ENCODE results near the gene TAF8. TPM values are rescaled to one million over a fixed set of nuclear protein-coding genes. Genes with fewer than 3 reads are reported as not detected.
A peak's percentile ranks its signal among the peaks of the same experiment; 100 is the strongest.

TAF8 gene
- total RNA-seq, 1 experiment from 2014 or later = 25.9 TPM

GRCh38 chr6:42103753-42104094 is 53.4 kb downstream of the TAF8 start:
- peak overlapping the region; percentile 97 for H2AFZ ChIP-seq (ENCODE audit: low read length)
- peak overlapping the region; percentile 71 for H3K4me3 ChIP-seq (ENCODE audit: low read length)
- H3K4me1 ChIP-seq (ENCODE audit: low read length) = peaks cover 17% of the 10 kb centered on the region
- no peak for DNase-seq
- no peaks in the 10 kb centered on the region for H3K79me2 ChIP-seq (ENCODE audit: low read length)
- H3K9me2 ChIP-seq (replicated peaks; ENCODE audit: insufficient read depth, low read length) = no peaks in the 10 kb centered on the region
- H4K20me1 ChIP-seq (ENCODE audit: insufficient read depth, low read depth, low read length) = no peaks in the 10 kb centered on the region
- H3K27ac ChIP-seq (ENCODE audit: low read length) = no peak overlapping the region
- no peaks in the 10 kb centered on the region for H3K27me3 ChIP-seq (ENCODE audit: low read length)
- H3K36me3 ChIP-seq (ENCODE audit: insufficient read depth, low read length) = no peaks in the 10 kb centered on the region
- H3K4me2 ChIP-seq (ENCODE audit: low read depth, low read length, poor library complexity, severe bottlenecking) = peak overlapping the region; percentile 80
- peak overlapping the region; percentile 79 for H3K9ac ChIP-seq (ENCODE audit: low read length)
- H3K9me3 ChIP-seq (ENCODE audit: low read length) = no peaks in the 10 kb centered on the region

DNA sequence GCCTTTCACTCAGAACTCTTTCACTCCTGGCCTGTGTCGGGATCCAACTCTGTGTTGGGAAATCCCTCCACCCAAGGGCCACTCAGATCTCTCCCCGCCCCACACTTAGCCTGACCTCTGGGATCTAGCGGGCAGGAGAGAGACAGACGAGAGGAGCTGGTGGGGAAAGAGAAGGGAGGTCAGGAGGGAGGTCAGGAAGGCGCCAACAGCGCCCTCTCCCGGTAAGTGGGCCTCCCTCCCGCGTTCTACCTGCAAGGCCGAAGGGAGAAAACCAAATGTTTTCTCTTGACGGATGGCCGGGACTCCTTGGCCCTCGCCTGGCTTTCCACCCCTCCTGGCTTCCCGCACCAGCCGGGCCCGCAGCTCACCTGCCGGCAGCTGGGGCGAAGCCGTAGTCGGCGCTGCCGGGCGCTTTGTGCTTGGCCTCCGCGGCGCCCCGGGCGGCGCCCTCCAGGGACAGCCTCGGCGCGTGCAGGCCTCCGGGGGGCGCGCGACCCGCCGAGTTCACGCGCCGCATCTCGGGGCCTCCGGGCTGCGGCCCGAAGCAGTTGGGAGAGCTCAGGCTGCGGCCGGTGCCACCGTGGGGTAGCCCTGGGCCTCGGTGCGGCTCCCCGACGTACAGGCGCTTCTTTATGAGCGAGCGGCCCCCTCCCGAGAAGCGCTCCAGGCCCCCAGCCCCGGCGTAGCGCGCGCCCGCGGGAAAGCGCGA is 53.9 kb downstream of the TAF8 start:
- Histone ChIP-seq H3K4me1 (ENCODE audit: low read length) (peaks cover 17% of the 10 kb centered on the region), H3K9me2 (replicated peaks; ENCODE audit: insufficient read depth, low read length) (no peaks in the 10 kb centered on the region), H3K9me3 (ENCODE audit: low read length) (no peaks in the 10 kb centered on the region), H3K27me3 (ENCODE audit: low read length) (no peaks in the 10 kb centered on the region), H3K27ac (ENCODE audit: low read length) (no peak overlapping the region), H3K4me2 (ENCODE audit: low read depth, low read length, poor library complexity, severe bottlenecking) (peak overlapping the region; percentile 80), H4K20me1 (ENCODE audit: insufficient read depth, low read depth, low read length) (no peaks in the 10 kb centered on the region), H3K36me3 (ENCODE audit: insufficient read depth, low read length) (no peaks in the 10 kb centered on the region), H3K4me3 (ENCODE audit: low read length) (peak overlapping the region; percentile 71), H3K79me2 (ENCODE audit: low read length) (no peaks in the 10 kb centered on the region), H3K9ac (ENCODE audit: low read length) (peak overlapping the region; percentile 79), H2AFZ (ENCODE audit: low read length) (peak overlapping the region; percentile 97)
- DNase-seq = peak; percentile 93

DNA sequence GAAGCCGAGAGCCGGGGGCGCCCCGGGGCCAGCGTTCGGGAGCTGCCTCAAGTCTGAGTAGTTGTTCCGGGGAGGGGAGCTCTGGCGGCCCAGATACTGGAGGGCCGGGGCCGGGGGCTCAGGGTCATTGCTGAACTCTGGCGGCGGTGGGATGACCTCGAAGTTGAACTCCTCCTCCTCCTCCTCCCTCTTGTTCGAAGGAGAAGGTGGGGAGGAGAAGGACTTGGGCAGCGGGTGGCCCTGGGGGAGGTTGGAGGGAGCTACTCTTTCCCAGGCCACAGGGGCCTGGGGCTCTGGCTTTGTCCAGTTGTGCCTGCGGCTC is 54.4 kb downstream of the TAF8 start:
- Histone ChIP-seq H3K9me2 (replicated peaks; ENCODE audit: insufficient read depth, low read length) (no peaks in the 10 kb centered on the region), H2AFZ (ENCODE audit: low read length) (peak overlapping the region; percentile 97), H3K9me3 (ENCODE audit: low read length) (no peaks in the 10 kb centered on the region), H3K36me3 (ENCODE audit: insufficient read depth, low read length) (no peaks in the 10 kb centered on the region), H3K4me2 (ENCODE audit: low read depth, low read length, poor library complexity, severe bottlenecking) (peak overlapping the region; percentile 80), H4K20me1 (ENCODE audit: insufficient read depth, low read depth, low read length) (no peaks in the 10 kb centered on the region), H3K9ac (ENCODE audit: low read length) (peak overlapping the region; percentile 79), H3K27me3 (ENCODE audit: low read length) (no peaks in the 10 kb centered on the region), H3K79me2 (ENCODE audit: low read length) (no peaks in the 10 kb centered on the region), H3K4me3 (ENCODE audit: low read length) (peak overlapping the region; percentile 71), H3K4me1 (ENCODE audit: low read length) (peaks cover 17% of the 10 kb centered on the region), H3K27ac (ENCODE audit: low read length) (no peak overlapping the region)
- no peak for DNase-seq

DNA sequence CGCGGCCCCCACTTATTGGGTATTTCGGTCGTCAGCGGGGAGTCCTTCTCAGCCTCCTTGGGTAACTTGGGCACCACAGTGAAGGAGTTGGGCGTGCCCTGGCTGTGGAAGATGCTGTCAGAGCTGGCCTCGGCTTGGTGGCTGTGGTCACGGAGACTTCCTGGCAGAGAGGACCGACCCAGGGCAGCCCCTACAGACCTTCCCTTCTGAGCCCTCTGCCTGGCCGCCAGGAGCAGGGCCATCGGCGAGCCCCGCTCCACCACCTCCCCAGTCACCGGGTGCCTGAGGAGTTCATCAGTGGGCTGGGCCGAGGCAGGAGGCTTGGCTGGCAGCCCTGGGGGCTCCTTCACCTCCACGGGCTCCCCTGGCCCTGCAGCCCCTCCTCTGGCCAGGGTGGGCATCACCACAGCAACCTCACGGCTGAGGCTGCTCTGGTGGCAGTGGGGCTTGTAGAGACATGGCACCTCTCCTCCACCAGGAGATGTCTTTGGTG is 54.9 kb downstream of the TAF8 start:
- Histone ChIP-seq H3K4me2 (ENCODE audit: low read depth, low read length, poor library complexity, severe bottlenecking) (peak overlapping the region; percentile 80), H4K20me1 (ENCODE audit: insufficient read depth, low read depth, low read length) (no peaks in the 10 kb centered on the region), H3K36me3 (ENCODE audit: insufficient read depth, low read length) (no peaks in the 10 kb centered on the region), H3K9me3 (ENCODE audit: low read length) (no peaks in the 10 kb centered on the region), H3K27me3 (ENCODE audit: low read length) (no peaks in the 10 kb centered on the region), H3K9ac (ENCODE audit: low read length) (no peak overlapping the region), H3K79me2 (ENCODE audit: low read length) (no peaks in the 10 kb centered on the region), H3K27ac (ENCODE audit: low read length) (no peak overlapping the region), H3K9me2 (replicated peaks; ENCODE audit: insufficient read depth, low read length) (no peaks in the 10 kb centered on the region), H3K4me3 (ENCODE audit: low read length) (peak overlapping the region; percentile 71; the same call in 1 of the 2 replicates), H2AFZ (ENCODE audit: low read length) (no peak overlapping the region), H3K4me1 (ENCODE audit: low read length) (peaks cover 17% of the 10 kb centered on the region)
- DNase-seq = no peak

GRCh38 chr6:42105709-42106108 is 55.4 kb downstream of the TAF8 start:
- H3K9ac ChIP-seq (ENCODE audit: low read length) = no peak overlapping the region
- H3K27me3 ChIP-seq (ENCODE audit: low read length) = no peaks in the 10 kb centered on the region
- no peak overlapping the region for H3K27ac ChIP-seq (ENCODE audit: low read length)
- no peaks in the 10 kb centered on the region for H3K9me3 ChIP-seq (ENCODE audit: low read length)
- no peaks in the 10 kb centered on the region for H3K9me2 ChIP-seq (replicated peaks; ENCODE audit: insufficient read depth, low read length)
- H4K20me1 ChIP-seq (ENCODE audit: insufficient read depth, low read depth, low read length) = no peaks in the 10 kb centered on the region
- no peak overlapping the region for H3K4me3 ChIP-seq (ENCODE audit: low read length)
- H3K4me2 ChIP-seq (ENCODE audit: low read depth, low read length, poor library complexity, severe bottlenecking) = no peak overlapping the region
- peaks cover 17% of the 10 kb centered on the region for H3K4me1 ChIP-seq (ENCODE audit: low read length)
- no peaks in the 10 kb centered on the region for H3K36me3 ChIP-seq (ENCODE audit: insufficient read depth, low read length)
- H3K79me2 ChIP-seq (ENCODE audit: low read length) = no peaks in the 10 kb centered on the region
- DNase-seq = no peak
- no peak overlapping the region for H2AFZ ChIP-seq (ENCODE audit: low read length)

- Histone ChIP-seq H3K4me2 (ENCODE audit: low read depth, low read length, poor library complexity, severe bottlenecking) (no peak overlapping the region), H2AFZ (ENCODE audit: low read length) (no peak overlapping the region), H4K20me1 (ENCODE audit: insufficient read depth, low read depth, low read length) (no peaks in the 10 kb centered on the region), H3K9me3 (ENCODE audit: low read length) (no peaks in the 10 kb centered on the region), H3K9ac (ENCODE audit: low read length) (no peak overlapping the region), H3K79me2 (ENCODE audit: low read length) (no peaks in the 10 kb centered on the region), H3K4me1 (ENCODE audit: low read length) (peaks cover 17% of the 10 kb centered on the region), H3K27ac (ENCODE audit: low read length) (no peak overlapping the region), H3K27me3 (ENCODE audit: low read length) (no peaks in the 10 kb centered on the region), H3K4me3 (ENCODE audit: low read length) (no peak overlapping the region), H3K9me2 (replicated peaks; ENCODE audit: insufficient read depth, low read length) (no peaks in the 10 kb centered on the region), H3K36me3 (ENCODE audit: insufficient read depth, low read length) (no peaks in the 10 kb centered on the region)
- DNase-seq = peak; percentile 29
Measured at GRCh38 chr6:42106112-42107023, 56.0 kb downstream of the TAF8 start.

DNA sequence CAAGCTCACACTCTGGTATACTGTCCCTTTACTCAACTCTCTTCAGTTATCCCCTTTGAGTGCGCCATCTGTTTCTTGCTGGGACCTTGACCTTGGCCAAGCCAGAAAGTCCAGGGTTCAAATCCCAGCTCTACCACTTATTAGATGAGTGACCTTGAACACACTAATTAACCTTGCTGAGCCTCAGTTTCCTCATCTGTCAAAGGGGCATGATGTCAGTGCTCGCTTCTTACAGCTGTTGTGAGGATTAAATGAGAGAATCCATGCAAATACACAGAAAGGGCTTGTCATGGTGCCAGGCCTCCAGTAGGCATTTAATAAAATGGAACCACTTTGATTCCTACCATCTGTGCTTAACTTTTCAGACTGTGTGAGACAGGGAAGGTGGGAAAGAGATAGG is 57.7 kb downstream of the TAF8 start:
- Histone ChIP-seq H3K9ac (ENCODE audit: low read length) (no peak overlapping the region), H3K9me3 (ENCODE audit: low read length) (no peaks in the 10 kb centered on the region), H3K4me2 (ENCODE audit: low read depth, low read length, poor library complexity, severe bottlenecking) (no peak overlapping the region)

GRCh38 chr6:42110683-42111082 is 60.4 kb downstream of the TAF8 start:
- no peak overlapping the region for H2AFZ ChIP-seq (ENCODE audit: low read length)

More for the DNA sequence above, 57.7 kb downstream of the TAF8 start:
- peak; percentile 38 for DNase-seq
- H3K4me3 ChIP-seq (ENCODE audit: low read length) = no peak overlapping the region
- no peaks in the 10 kb centered on the region for H3K27me3 ChIP-seq (ENCODE audit: low read length)
- peaks cover 16% of the 10 kb centered on the region for H3K4me1 ChIP-seq (ENCODE audit: low read length)
- no peak overlapping the region for H2AFZ ChIP-seq (ENCODE audit: low read length)
- H3K27ac ChIP-seq (ENCODE audit: low read length) = no peak overlapping the region
- no peaks in the 10 kb centered on the region for H3K36me3 ChIP-seq (ENCODE audit: insufficient read depth, low read length)
- no peaks in the 10 kb centered on the region for H3K9me2 ChIP-seq (replicated peaks; ENCODE audit: insufficient read depth, low read length)
- H4K20me1 ChIP-seq (ENCODE audit: insufficient read depth, low read depth, low read length) = no peaks in the 10 kb centered on the region
- no peaks in the 10 kb centered on the region for H3K79me2 ChIP-seq (ENCODE audit: low read length)

More at GRCh38 chr6:42110683-42111082, 60.4 kb downstream of the TAF8 start:
- H3K27me3 ChIP-seq (ENCODE audit: low read length) = no peaks in the 10 kb centered on the region
- H3K4me3 ChIP-seq (ENCODE audit: low read length) = no peak overlapping the region
- H3K4me1 ChIP-seq (ENCODE audit: low read length) = no peaks in the 10 kb centered on the region
- no peaks in the 10 kb centered on the region for H3K79me2 ChIP-seq (ENCODE audit: low read length)
- no peak overlapping the region for H3K27ac ChIP-seq (ENCODE audit: low read length)
- no peak overlapping the region for H3K9ac ChIP-seq (ENCODE audit: low read length)
- no peaks in the 10 kb centered on the region for H3K9me2 ChIP-seq (replicated peaks; ENCODE audit: insufficient read depth, low read length)
- DNase-seq = no peak
- no peaks in the 10 kb centered on the region for H4K20me1 ChIP-seq (ENCODE audit: insufficient read depth, low read depth, low read length)
- H3K9me3 ChIP-seq (ENCODE audit: low read length) = no peaks in the 10 kb centered on the region
- H3K36me3 ChIP-seq (ENCODE audit: insufficient read depth, low read length) = no peaks in the 10 kb centered on the region
- no peak overlapping the region for H3K4me2 ChIP-seq (ENCODE audit: low read depth, low read length, poor library complexity, severe bottlenecking)
